ENCODE data around the gene NPHP1. TPM values are rescaled to one million over a fixed set of nuclear protein-coding genes. Genes with fewer than 3 reads are reported as not detected.

The NPHP1 gene
- polyA plus RNA-seq, 1 experiment = 5.4 TPM

- ChIA-PET CTCF (no interaction called here), POLR2A (no interaction called here)
- H3K27ac ChIP-seq (ENCODE audit: low read depth, low read length) = no peak overlapping the region
- no peak overlapping the region for H3K4me3 ChIP-seq (ENCODE audit: low read depth, low read length)
- peaks cover 7% of the 10 kb centered on the region for H3K9me3 ChIP-seq (ENCODE audit: control insufficient read depth, insufficient read depth, low read length)
- TF ChIP-seq, protein P1, sequence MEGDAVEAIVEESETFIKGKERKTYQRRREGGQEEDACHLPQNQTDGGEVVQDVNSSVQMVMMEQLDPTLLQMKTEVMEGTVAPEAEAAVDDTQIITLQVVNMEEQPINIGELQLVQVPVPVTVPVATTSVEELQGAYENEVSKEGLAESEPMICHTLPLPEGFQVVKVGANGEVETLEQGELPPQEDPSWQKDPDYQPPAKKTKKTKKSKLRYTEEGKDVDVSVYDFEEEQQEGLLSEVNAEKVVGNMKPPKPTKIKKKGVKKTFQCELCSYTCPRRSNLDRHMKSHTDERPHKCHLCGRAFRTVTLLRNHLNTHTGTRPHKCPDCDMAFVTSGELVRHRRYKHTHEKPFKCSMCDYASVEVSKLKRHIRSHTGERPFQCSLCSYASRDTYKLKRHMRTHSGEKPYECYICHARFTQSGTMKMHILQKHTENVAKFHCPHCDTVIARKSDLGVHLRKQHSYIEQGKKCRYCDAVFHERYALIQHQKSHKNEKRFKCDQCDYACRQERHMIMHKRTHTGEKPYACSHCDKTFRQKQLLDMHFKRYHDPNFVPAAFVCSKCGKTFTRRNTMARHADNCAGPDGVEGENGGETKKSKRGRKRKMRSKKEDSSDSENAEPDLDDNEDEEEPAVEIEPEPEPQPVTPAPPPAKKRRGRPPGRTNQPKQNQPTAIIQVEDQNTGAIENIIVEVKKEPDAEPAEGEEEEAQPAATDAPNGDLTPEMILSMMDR (IDR thresholded peaks at IDR 0.05; ENCODE audit: low read depth, low read length) = no peak
- DNase-seq (ENCODE audit: low read depth, low spot score) = no peak
- H3K27me3 ChIP-seq (ENCODE audit: control insufficient read depth, insufficient read depth, low read length) = no peaks in the 10 kb centered on the region
These were observed 51.4 kb downstream of the NPHP1 start for GRCh38 chr2:110153416-110153815.

- no peak for DNase-seq (ENCODE audit: low read depth, low spot score)
- CTCF ChIA-PET = no interaction called here
- H3K27me3 ChIP-seq (ENCODE audit: control insufficient read depth, insufficient read depth, low read length) = no peaks in the 10 kb centered on the region
- H3K4me3 ChIP-seq (ENCODE audit: low read depth, low read length) = no peak overlapping the region
- peaks cover 7% of the 10 kb centered on the region for H3K9me3 ChIP-seq (ENCODE audit: control insufficient read depth, insufficient read depth, low read length)
- H3K27ac ChIP-seq (ENCODE audit: low read depth, low read length) = no peak overlapping the region
- POLR2A ChIA-PET = no interaction called here
- TF ChIP-seq, protein P1 (IDR thresholded peaks at IDR 0.05; ENCODE audit: low read depth, low read length) = no peak
These were observed 51.9 kb downstream of the NPHP1 start for GRCh38 chr2:110152943-110153342.

DNA sequence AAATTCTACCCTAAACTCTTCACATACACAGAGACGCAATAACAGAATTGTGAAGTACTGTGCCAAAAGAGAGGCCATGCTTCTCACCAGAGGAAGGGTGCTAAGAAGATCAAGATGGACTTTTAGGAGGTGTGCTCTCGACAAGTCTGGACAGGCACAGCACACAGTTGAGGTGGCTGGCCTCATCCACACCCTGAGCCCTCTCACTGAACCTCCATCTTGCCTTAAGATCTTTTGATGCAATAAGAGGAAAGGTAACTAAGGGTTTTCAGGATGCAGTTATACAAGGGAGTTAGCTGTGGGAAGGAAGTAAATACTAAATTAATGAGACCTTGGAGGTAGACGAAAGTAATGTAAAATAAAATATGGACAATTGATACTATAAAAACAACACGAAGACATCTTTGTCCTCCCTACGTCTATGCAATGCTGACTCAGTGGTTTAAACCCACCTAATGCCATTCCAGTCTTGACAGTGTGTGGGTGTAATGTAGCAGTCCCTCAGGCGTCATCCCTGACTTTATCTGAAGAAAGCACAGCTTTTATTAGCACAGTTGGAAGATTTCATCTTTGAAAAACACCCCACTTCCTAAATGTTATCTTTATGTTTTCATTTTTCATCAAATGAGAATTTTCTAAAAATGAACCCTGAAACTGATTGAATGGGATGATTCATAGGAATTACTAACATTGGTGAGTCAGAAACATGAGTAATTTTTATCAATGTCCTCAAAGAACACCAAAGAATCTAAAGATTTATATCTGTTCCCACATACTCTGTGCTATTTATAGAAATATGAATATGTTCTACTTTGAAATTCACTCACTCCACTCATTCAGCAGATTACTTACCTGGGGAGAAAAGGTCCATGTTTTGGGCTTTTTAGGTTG is 55.2 kb downstream of the NPHP1 start:
- ChIA-PET CTCF (interaction anchor here (0.6 kb wide), 1 partner anchor 41 kb away, joined by 3 read pairs; no protein-coding TSS in a partner anchor), POLR2A (no interaction called here)
- Histone ChIP-seq H3K9me3 (ENCODE audit: control insufficient read depth, insufficient read depth, low read length) (no peaks in the 10 kb centered on the region; the same call in 1 of the 2 replicates), H3K27ac (ENCODE audit: low read depth, low read length) (peak overlapping the region; percentile 68), H3K27me3 (ENCODE audit: control insufficient read depth, insufficient read depth, low read length) (no peaks in the 10 kb centered on the region), H3K4me3 (ENCODE audit: low read depth, low read length) (no peak overlapping the region)
- TF ChIP-seq, protein P1 (IDR thresholded peaks at IDR 0.05; ENCODE audit: low read depth, low read length) = no peak
- peak; percentile 33 for DNase-seq (ENCODE audit: low read depth, low spot score)

GRCh38 chr2:110146945-110147332 is 57.9 kb downstream of the NPHP1 start:
- Histone ChIP-seq H3K27me3 (ENCODE audit: control insufficient read depth, insufficient read depth, low read length) (no peaks in the 10 kb centered on the region), H3K4me3 (ENCODE audit: low read depth, low read length) (no peak overlapping the region), H3K27ac (ENCODE audit: low read depth, low read length) (no peak overlapping the region), H3K9me3 (ENCODE audit: control insufficient read depth, insufficient read depth, low read length) (no peaks in the 10 kb centered on the region)
- POLR2A ChIA-PET = no interaction called here
- no peak for DNase-seq (ENCODE audit: low read depth, low spot score)
- TF ChIP-seq, protein P1 (IDR thresholded peaks at IDR 0.05; ENCODE audit: low read depth, low read length) = no peak
- CTCF ChIA-PET = interaction anchor here (1.0 kb wide), 1 partner anchor 10 kb away, joined by 4 read pairs; no protein-coding TSS in a partner anchor

All from AG04450 (cell line).